ENCODE results near the gene SIRT3.

- no peak for TF ChIP-seq CTCF (IDR thresholded peaks at IDR 0.05; ENCODE audit: low read depth, low read length)
- TF ChIP-seq POLR2A (IDR thresholded peaks at IDR 0.05; ENCODE audit: extremely low read depth, insufficient read length), result no peak
Measured at GRCh38 chr11:218815-219593, 17.1 kb downstream of the SIRT3 start.

All from NB4 (cell line).